IMR-90 (cell line): ENCODE results near the gene MREG. TPM values are rescaled to one million over a fixed set of nuclear protein-coding genes. Genes with fewer than 3 reads are reported as not detected.

Experiments
- ATAC-seq: fragments of 200-7000 bp; cut with Tn5 transposase; 2 replicates; pipeline ENCODE4 v1.9.1; 2020; ENCODE audit warnings: low read depth, mild to moderate bottlenecking, moderate library complexity
- BruUV-seq: library from RNA; stranded (reverse); fragments of 400-500 nt; replicated peaks from 2 replicates; lab custom pipeline; 2021; lab: Mats Ljungman, UMichigan
- CTCF ChIA-PET: fragments of 300-600 bp; formaldehyde crosslinking; extraction: SDS; loops from one replicate; lab custom pipeline; 2021; ENCODE audit warnings: antibody characterized with exemption; lab: Yijun Ruan, JAX
- POLR2A ChIA-PET: fragments of 300-600 bp; sonication (Branson Sonifier 250); formaldehyde crosslinking; loops from one replicate; lab custom pipeline; 2022; ENCODE audit warnings: antibody characterized with exemption; ENCODE audit not compliant: unreplicated experiment; lab: Charles Lee
- DNase-seq: peaks from one replicate; pipeline ENCODE4 v3.0.0; 2013
- H2AFZ ChIP-seq: replicated peaks from 2 replicates; pipeline ENCODE3; 2013; ENCODE audit warnings: low read length, mild to moderate bottlenecking; ENCODE audit not compliant: poor library complexity
- H2AK5ac ChIP-seq: 2 replicates; pipeline ENCODE4 v1.6.1; 2013; ENCODE audit warnings: low read depth, low read length, inconsistent platforms
- H2AK9ac ChIP-seq: replicated peaks from 2 replicates; pipeline ENCODE3; 2013; ENCODE audit warnings: mild to moderate bottlenecking, low read depth, low read length, moderate library complexity; ENCODE audit not compliant: poor library complexity
- H2BK120ac ChIP-seq: 2 replicates; pipeline ENCODE4 v1.6.1; 2013; ENCODE audit warnings: low read depth, low read length, inconsistent platforms
- H2BK15ac ChIP-seq: 3 replicates; pipeline ENCODE4 v1.6.1; 2013; ENCODE audit warnings: low read depth, low read length, inconsistent platforms
- H2BK20ac ChIP-seq: 2 replicates; pipeline ENCODE4 v1.6.1; 2013; ENCODE audit warnings: low read depth, mild to moderate bottlenecking, inconsistent platforms, low read length, moderate library complexity
- H2BK5ac ChIP-seq: 2 replicates; pipeline ENCODE4 v1.6.1; 2013; ENCODE audit warnings: mild to moderate bottlenecking, low read depth, low read length, inconsistent platforms; ENCODE audit not compliant: poor library complexity, severe bottlenecking
- H3K14ac ChIP-seq: replicated peaks from 2 replicates; pipeline ENCODE4 v1.6.1; 2013; ENCODE audit warnings: low read depth, low read length, inconsistent platforms
- H3K18ac ChIP-seq: 2 replicates; pipeline ENCODE4 v1.6.1; 2013; ENCODE audit warnings: low read depth, low read length, control low read depth
- H3K23ac ChIP-seq: 2 replicates; pipeline ENCODE4 v1.6.1; 2013; ENCODE audit warnings: low read depth, low read length, inconsistent platforms
- H3K27ac ChIP-seq: 2 replicates; pipeline ENCODE4 v1.5.1; 2013; ENCODE audit warnings: mild to moderate bottlenecking, control low read depth, low read length; ENCODE audit not compliant: insufficient read depth
- H3K27me3 ChIP-seq: 2 replicates; pipeline ENCODE4 v1.6.1; 2013; ENCODE audit warnings: low read length; ENCODE audit not compliant: control insufficient read depth, insufficient read depth
- H3K36me3 ChIP-seq: 2 replicates; pipeline ENCODE4 v1.6.1; 2013; ENCODE audit warnings: low read length, mixed read lengths; ENCODE audit not compliant: control insufficient read depth, insufficient read depth
- H3K4ac ChIP-seq: 2 replicates; pipeline ENCODE4 v1.6.1; 2013; ENCODE audit warnings: low read depth, low read length, inconsistent platforms
- H3K4me1 ChIP-seq: 2 replicates; pipeline ENCODE4 v1.6.1; 2013; ENCODE audit warnings: low read length, mixed read lengths; ENCODE audit not compliant: control insufficient read depth, insufficient read depth
- H3K4me2 ChIP-seq: 2 replicates; pipeline ENCODE4 v1.6.1; 2013; ENCODE audit warnings: low read depth, mild to moderate bottlenecking, control low read depth, low read length, moderate library complexity
- H3K4me3 ChIP-seq: 2 replicates; pipeline ENCODE4 v1.5.1; 2013; ENCODE audit warnings: low read depth, mild to moderate bottlenecking, control low read depth, low read length, moderate library complexity; ENCODE audit not compliant: insufficient read depth
- H3K56ac ChIP-seq: 2 replicates; pipeline ENCODE4 v1.6.1; 2013; ENCODE audit warnings: low read length, inconsistent platforms; ENCODE audit not compliant: insufficient read depth; ENCODE audit errors: extremely low read depth
- H3K79me1 ChIP-seq, 2 experiments: 2 replicates each; pipeline ENCODE4 v1.6.1; 2013; ENCODE audit warnings: low read length in 2 of 2, inconsistent platforms in 1 of 2, low read depth in 1 of 2
- H3K9ac ChIP-seq: 2 replicates; pipeline ENCODE4 v1.6.1; 2013; ENCODE audit warnings: low read depth, low read length, control low read depth
- H3K9me1 ChIP-seq: 2 replicates; pipeline ENCODE4 v1.6.1; 2013; ENCODE audit warnings: low read length, inconsistent platforms; ENCODE audit not compliant: insufficient read depth
- H3K9me3 ChIP-seq: 2 replicates; pipeline ENCODE4 v1.6.1; 2013; ENCODE audit warnings: low read length; ENCODE audit not compliant: control insufficient read depth, insufficient read depth
- H4K20me1 ChIP-seq: 2 replicates; pipeline ENCODE4 v1.6.1; 2013; ENCODE audit warnings: low read length, inconsistent platforms; ENCODE audit not compliant: insufficient read depth
- H4K5ac ChIP-seq: 2 replicates; pipeline ENCODE4 v1.6.1; 2013; ENCODE audit warnings: mild to moderate bottlenecking, low read depth, low read length, control low read depth
- H4K8ac ChIP-seq, 2 experiments: 2 replicates each; pipeline ENCODE4 v1.6.1; 2013; ENCODE audit warnings: low read depth in 2 of 2, low read length in 2 of 2, control low read depth in 1 of 2, inconsistent platforms in 1 of 2
- H4K91ac ChIP-seq: 2 replicates; pipeline ENCODE4 v1.6.1; 2013; ENCODE audit warnings: low read depth, low read length, inconsistent platforms; ENCODE audit not compliant: insufficient read depth
- BHLHE40 ChIP-seq: fragments of 150-350 bp; IDR thresholded peaks from 2 replicates; pipeline ENCODE4 v1.6.1; 2016; ENCODE audit warnings: mild to moderate bottlenecking, low read depth, low read length
- CEBPB ChIP-seq: IDR thresholded peaks from 2 replicates; pipeline ENCODE4 v1.6.1; 2012; ENCODE audit warnings: low read depth, low read length, improper control_type of control experiment
- FOS ChIP-seq: fragments of 150-350 bp; IDR thresholded peaks from 2 replicates; pipeline ENCODE4 v1.6.1; 2016; ENCODE audit warnings: low read depth, low read length
- MAZ ChIP-seq: IDR thresholded peaks from 2 replicates; pipeline ENCODE4 v1.6.1; 2012; ENCODE audit warnings: low read depth, mild to moderate bottlenecking, low read length, improper control_type of control experiment, moderate library complexity, borderline replicate concordance
- NFE2L2 ChIP-seq: fragments of 150-350 bp; IDR thresholded peaks from 2 replicates; pipeline ENCODE4 v1.6.1; 2016; ENCODE audit warnings: low read depth, mild to moderate bottlenecking, low read length
- POLR2A ChIP-seq: IDR thresholded peaks from 2 replicates; pipeline ENCODE4 v1.6.1; 2012; ENCODE audit warnings: mild to moderate bottlenecking, low read depth, low read length
- SMC3 ChIP-seq: fragments of 150-350 bp; IDR thresholded peaks from 2 replicates; pipeline ENCODE4 v1.6.1; 2016; ENCODE audit warnings: low read depth, mild to moderate bottlenecking, antibody characterized with exemption, low read length, moderate library complexity
- WGBS, 2 experiments: methylation state at CpG; one replicate each; pipeline versions ENCODE4 v1.1.5 to v1.1.7; 2013; ENCODE audit warnings: missing lambda C conversion rate in 2 of 2; ENCODE audit not compliant: insufficient read length in 1 of 2; ENCODE audit errors: extremely low coverage in 2 of 2; 5-methylcytosine and 5-hydroxymethylcytosine counted together
- dilution Hi-C: fragments of 300-500 bp; cut with HindIII; formaldehyde crosslinking; loops from one replicate; pipeline ENCODE4 v1.14.3; 2018; ENCODE audit warnings: low sequenced_read_pairs; ENCODE audit not compliant: unreplicated experiment
- in situ Hi-C: fragments of 300-500 bp; cut with MboI; formaldehyde crosslinking; loops from 3 replicates; pipeline ENCODE4 v1.14.3; 2019; ENCODE audit warnings: low sequenced_read_pairs, inconsistent platforms, mixed read lengths
- intact Hi-C: fragments of 100-400 bp; cut with micrococcal nuclease; formaldehyde crosslinking; loops from 2 replicates; pipeline ENCODE4 v1.10.0; 2022
- polyA plus RNA-seq, 3 experiments: library from polyadenylated mRNA; depleted of rRNA; stranded (reverse); fragments of >200 nt; gene quantifications; 2 replicates each; pipeline ENCODE4 v1.2.3, GENCODE V29; 2012; ENCODE audit warnings: low replicate concordance in 1 of 3
- total RNA-seq: library from RNA; depleted of rRNA; stranded (reverse); fragments of >200 nt; gene quantifications from 2 replicates; pipeline ENCODE4 v1.2.3, GENCODE V29; 2012
- TF ChIP-seq, protein P1 (sequence below): conservative IDR thresholded peaks from 2 replicates; pipeline ENCODE4 v1.5.1; 2012; ENCODE audit warnings: mild to moderate bottlenecking, low read depth, low read length, improper control_type of control experiment
- TF ChIP-seq, protein P2 (sequence below): fragments of 150-350 bp; IDR thresholded peaks from 2 replicates; pipeline ENCODE4 v1.6.1; 2017; ENCODE audit warnings: mild to moderate bottlenecking, antibody characterized with exemption, low read length, low read depth

The MREG gene
- total and polyA plus RNA-seq, 2 of the 4 experiments (the other 2 are of a cell fraction), result 1.0 to 1.8 TPM

DNA sequence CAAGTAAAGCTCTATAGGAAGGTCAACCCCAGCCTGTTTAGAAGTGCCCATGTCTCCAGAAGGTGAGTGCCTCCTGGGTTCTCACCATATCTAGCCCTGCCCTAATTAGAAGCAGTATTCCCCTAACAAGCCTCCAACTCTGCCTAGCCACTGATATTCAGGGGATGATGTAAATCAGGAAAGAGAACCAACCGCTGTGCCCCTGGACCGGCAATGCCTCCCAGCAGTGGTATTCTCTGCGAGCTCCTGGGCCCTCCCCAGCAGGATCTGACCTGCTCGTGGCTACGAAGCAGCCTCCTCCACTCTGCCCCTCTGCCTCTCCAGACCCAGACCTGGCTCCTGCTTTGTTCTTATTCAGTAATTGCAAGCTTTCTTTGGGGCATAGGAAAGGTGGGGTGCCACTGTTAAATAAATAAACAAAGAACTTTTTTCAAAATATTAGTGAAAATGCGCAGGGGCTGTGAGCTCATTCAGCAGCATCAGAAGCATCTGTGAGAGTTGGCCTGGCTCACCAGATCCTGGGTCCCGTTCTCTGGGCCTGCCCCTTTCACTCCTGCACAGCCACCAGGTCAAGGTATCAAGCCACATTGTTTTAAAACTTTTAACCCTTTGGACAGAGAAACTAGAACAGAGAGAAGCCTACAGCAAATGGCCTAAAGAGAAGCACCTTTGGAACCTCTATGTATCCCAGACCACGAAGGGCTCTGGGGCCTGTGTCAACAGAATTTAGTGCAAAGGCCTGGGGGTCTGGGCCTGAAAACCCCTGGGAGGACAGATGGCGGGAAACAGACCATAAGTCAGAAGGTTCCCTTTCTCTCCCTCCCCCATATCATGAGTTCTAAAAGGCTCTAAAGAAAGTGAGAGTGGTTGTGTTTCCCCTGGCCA lies 11.9 kb downstream of the MREG start:
- Histone ChIP-seq H3K4me2 (no peak overlapping the region), H3K4me3 (no peak overlapping the region), H4K5ac (no peak overlapping the region), H3K4me1 (no peaks in the 10 kb centered on the region), H2BK5ac (no peak overlapping the region), H4K8ac (no peak overlapping the region), H3K9ac (no peak overlapping the region), H2AK5ac (no peak overlapping the region), H2BK15ac (no peak overlapping the region), H3K4ac (no peak overlapping the region), H3K27ac (no peak overlapping the region), H3K27me3 (no peaks in the 10 kb centered on the region), H2AFZ (no peak overlapping the region), H3K9me3 (no peaks in the 10 kb centered on the region), H3K56ac (no peak overlapping the region), H3K36me3 (no peaks in the 10 kb centered on the region), H4K91ac (no peak overlapping the region), H3K9me1 (no peaks in the 10 kb centered on the region; the same call in 1 of the 2 replicates), H2BK120ac (no peak overlapping the region), H2AK9ac (no peak overlapping the region), H3K18ac (no peak overlapping the region), H3K79me1 (no peaks in the 10 kb centered on the region), H3K14ac (no peak overlapping the region), H3K23ac (no peak overlapping the region), H2BK20ac (no peak overlapping the region), H4K20me1 (no peaks in the 10 kb centered on the region)
- ChIA-PET CTCF (no interaction called here), POLR2A (no interaction called here)
- TF ChIP-seq, protein P1, sequence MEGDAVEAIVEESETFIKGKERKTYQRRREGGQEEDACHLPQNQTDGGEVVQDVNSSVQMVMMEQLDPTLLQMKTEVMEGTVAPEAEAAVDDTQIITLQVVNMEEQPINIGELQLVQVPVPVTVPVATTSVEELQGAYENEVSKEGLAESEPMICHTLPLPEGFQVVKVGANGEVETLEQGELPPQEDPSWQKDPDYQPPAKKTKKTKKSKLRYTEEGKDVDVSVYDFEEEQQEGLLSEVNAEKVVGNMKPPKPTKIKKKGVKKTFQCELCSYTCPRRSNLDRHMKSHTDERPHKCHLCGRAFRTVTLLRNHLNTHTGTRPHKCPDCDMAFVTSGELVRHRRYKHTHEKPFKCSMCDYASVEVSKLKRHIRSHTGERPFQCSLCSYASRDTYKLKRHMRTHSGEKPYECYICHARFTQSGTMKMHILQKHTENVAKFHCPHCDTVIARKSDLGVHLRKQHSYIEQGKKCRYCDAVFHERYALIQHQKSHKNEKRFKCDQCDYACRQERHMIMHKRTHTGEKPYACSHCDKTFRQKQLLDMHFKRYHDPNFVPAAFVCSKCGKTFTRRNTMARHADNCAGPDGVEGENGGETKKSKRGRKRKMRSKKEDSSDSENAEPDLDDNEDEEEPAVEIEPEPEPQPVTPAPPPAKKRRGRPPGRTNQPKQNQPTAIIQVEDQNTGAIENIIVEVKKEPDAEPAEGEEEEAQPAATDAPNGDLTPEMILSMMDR, result no peak
- TF ChIP-seq BHLHE40 (no peak), MAZ (no peak), NFE2L2 (no peak), CEBPB (no peak), POLR2A (no peak), SMC3 (no peak), FOS (no peak)
- TF ChIP-seq, protein P2, sequence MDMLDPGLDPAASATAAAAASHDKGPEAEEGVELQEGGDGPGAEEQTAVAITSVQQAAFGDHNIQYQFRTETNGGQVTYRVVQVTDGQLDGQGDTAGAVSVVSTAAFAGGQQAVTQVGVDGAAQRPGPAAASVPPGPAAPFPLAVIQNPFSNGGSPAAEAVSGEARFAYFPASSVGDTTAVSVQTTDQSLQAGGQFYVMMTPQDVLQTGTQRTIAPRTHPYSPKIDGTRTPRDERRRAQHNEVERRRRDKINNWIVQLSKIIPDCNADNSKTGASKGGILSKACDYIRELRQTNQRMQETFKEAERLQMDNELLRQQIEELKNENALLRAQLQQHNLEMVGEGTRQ, result no peak
- DNase-seq (no peak), ATAC-seq (no peak)
- 50% methylated on average over 5 of the region's 9 CpGs; no CpG with 5 or more reads in 1 of the 2 experiments for WGBS, 2 experiments
- dilution Hi-C loops, result no loop called here
- intact Hi-C loops, result no loop called here
- in situ Hi-C loops, result no loop called here
- BruUV-seq, result no TSS peak
